HepG2 (cell line): ENCODE results near the gene ATP8B4. TPM values are rescaled to one million over a fixed set of nuclear protein-coding genes. Genes with fewer than 3 reads are reported as not detected.

ENCODE experiments used
- DR1 ChIP-seq: sonication (generic); formaldehyde crosslinking; IDR thresholded peaks from 2 replicates; pipeline ENCODE4 v1.8.0; 2021; ENCODE audit warnings: mild to moderate bottlenecking, missing genetic modification reagents, inconsistent platforms
- JDP2 ChIP-seq: sonication (generic); formaldehyde crosslinking; IDR thresholded peaks from 2 replicates; pipeline ENCODE4 v1.8.1; 2022; ENCODE audit warnings: missing genetic modification reagents, borderline replicate concordance
- NFIC ChIP-seq: IDR thresholded peaks from 2 replicates; pipeline ENCODE4 v1.6.1; 2012; ENCODE audit warnings: mild to moderate bottlenecking, low read length, inconsistent platforms
- RBM39 ChIP-seq: fragments of 200-400 bp; formaldehyde crosslinking; IDR thresholded peaks from one replicate; pipeline ENCODE4 v1.6.1; 2018; ENCODE audit warnings: antibody characterized with exemption, mild to moderate bottlenecking, low read depth, low read length; ENCODE audit not compliant: poor library complexity, severe bottlenecking
- TRIM24 ChIP-seq: sonication (generic); formaldehyde crosslinking; IDR thresholded peaks from 2 replicates; pipeline ENCODE4 v1.8.0; 2022; ENCODE audit warnings: mild to moderate bottlenecking, missing genetic modification reagents
- polyA plus RNA-seq, 8 experiments: library from polyadenylated mRNA; depleted of rRNA in 3 of 8; stranded (reverse) in 7 of 8; unstranded in 1 of 8; fragments of >200 nt; fragmentation: Illumina TruSeq in 4 of 8; extraction: Trizol in 4 of 8; gene quantifications; 2 replicates each; pipeline versions ENCODE4 v1.2.1 to v1.2.3, GENCODE V29; 2011 to 2016; ENCODE audit warnings: low read depth in 4 of 8, missing spikeins in 1 of 8, mixed read lengths in 1 of 8; ENCODE audit not compliant: insufficient read depth in 1 of 8
- total RNA-seq, 5 experiments: library from RNA; depleted of rRNA; stranded (reverse); fragments of >200 nt; fragmentation: Illumina TruSeq; extraction: Trizol; gene quantifications; 2 replicates each; pipeline ENCODE4 v1.2.3, GENCODE V29; 2016; ENCODE audit warnings: low read depth in 1 of 5
- TF ChIP-seq, protein P1 (sequence below): sonication (generic); formaldehyde crosslinking; IDR thresholded peaks from 2 replicates; pipeline ENCODE4 v1.4.0; 2020; ENCODE audit warnings: mild to moderate bottlenecking, missing genetic modification reagents, borderline replicate concordance
- TF ChIP-seq, protein P2 (sequence below): sonication (generic); formaldehyde crosslinking; IDR thresholded peaks from 2 replicates; pipeline ENCODE4 v1.5.1; 2020; ENCODE audit warnings: mild to moderate bottlenecking, missing genetic modification reagents, borderline replicate concordance

The ATP8B4 gene
- total and polyA plus RNA-seq, 2 of the 13 experiments (the other 11 are each of a cell fraction or from before 2014, with no cell fraction given), result 0.24 to 0.69 TPM

DNA sequence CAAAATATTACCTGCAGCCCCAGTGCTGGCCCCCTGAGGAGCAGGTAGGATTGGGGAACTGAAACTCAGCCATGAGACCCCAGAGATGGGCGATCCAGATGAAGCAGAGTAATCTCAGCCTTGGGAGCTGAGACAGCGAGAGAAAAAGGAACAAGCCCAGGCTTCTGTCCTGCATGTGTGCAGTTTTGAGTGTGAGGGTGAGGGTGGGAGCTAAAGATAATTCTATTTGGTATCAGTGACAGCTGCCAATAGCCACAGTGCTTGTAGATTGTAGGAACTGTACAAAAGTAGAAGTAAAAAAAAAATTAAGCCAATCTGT lies 5.9 kb downstream of the ATP8B4 start (continued):
- TF ChIP-seq, protein P1, sequence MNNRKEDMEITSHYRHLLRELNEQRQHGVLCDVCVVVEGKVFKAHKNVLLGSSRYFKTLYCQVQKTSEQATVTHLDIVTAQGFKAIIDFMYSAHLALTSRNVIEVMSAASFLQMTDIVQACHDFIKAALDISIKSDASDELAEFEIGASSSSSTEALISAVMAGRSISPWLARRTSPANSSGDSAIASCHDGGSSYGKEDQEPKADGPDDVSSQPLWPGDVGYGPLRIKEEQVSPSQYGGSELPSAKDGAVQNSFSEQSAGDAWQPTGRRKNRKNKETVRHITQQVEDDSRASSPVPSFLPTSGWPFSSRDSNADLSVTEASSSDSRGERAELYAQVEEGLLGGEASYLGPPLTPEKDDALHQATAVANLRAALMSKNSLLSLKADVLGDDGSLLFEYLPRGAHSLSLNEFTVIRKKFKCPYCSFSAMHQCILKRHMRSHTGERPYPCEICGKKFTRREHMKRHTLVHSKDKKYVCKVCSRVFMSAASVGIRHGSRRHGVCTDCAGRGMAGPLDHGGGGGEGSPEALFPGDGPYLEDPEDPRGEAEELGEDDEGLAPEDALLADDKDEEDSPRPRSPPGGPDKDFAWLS, result no peak
- no peak for TF ChIP-seq NFIC
- TF ChIP-seq, protein P2, sequence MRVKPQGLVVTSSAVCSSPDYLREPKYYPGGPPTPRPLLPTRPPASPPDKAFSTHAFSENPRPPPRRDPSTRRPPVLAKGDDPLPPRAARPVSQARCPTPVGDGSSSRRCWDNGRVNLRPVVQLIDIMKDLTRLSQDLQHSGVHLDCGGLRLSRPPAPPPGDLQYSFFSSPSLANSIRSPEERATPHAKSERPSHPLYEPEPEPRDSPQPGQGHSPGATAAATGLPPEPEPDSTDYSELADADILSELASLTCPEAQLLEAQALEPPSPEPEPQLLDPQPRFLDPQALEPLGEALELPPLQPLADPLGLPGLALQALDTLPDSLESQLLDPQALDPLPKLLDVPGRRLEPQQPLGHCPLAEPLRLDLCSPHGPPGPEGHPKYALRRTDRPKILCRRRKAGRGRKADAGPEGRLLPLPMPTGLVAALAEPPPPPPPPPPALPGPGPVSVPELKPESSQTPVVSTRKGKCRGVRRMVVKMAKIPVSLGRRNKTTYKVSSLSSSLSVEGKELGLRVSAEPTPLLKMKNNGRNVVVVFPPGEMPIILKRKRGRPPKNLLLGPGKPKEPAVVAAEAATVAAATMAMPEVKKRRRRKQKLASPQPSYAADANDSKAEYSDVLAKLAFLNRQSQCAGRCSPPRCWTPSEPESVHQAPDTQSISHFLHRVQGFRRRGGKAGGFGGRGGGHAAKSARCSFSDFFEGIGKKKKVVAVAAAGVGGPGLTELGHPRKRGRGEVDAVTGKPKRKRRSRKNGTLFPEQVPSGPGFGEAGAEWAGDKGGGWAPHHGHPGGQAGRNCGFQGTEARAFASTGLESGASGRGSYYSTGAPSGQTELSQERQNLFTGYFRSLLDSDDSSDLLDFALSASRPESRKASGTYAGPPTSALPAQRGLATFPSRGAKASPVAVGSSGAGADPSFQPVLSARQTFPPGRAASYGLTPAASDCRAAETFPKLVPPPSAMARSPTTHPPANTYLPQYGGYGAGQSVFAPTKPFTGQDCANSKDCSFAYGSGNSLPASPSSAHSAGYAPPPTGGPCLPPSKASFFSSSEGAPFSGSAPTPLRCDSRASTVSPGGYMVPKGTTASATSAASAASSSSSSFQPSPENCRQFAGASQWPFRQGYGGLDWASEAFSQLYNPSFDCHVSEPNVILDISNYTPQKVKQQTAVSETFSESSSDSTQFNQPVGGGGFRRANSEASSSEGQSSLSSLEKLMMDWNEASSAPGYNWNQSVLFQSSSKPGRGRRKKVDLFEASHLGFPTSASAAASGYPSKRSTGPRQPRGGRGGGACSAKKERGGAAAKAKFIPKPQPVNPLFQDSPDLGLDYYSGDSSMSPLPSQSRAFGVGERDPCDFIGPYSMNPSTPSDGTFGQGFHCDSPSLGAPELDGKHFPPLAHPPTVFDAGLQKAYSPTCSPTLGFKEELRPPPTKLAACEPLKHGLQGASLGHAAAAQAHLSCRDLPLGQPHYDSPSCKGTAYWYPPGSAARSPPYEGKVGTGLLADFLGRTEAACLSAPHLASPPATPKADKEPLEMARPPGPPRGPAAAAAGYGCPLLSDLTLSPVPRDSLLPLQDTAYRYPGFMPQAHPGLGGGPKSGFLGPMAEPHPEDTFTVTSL (CRISPR knock-in tag), result no peak
- TF ChIP-seq JDP2 (CRISPR knock-in tag), result no peak
- no peak for TF ChIP-seq DR1
- TF ChIP-seq TRIM24 (CRISPR knock-in tag), result no peak
- TF ChIP-seq RBM39, result no peak
- TF ChIP-seq, all 625 proteins: peak for 0
